ENCODE measurements around the gene EFCAB8. TPM values are rescaled to one million over a fixed set of nuclear protein-coding genes. Genes with fewer than 3 reads are reported as not detected.

The EFCAB8 gene
- total and polyA plus RNA-seq, 4 donors: 0.25 TPM; not detected in 3

- no peak for DNase-seq (ENCODE audit: low spot score)
- H3K27ac ChIP-seq (ENCODE audit: low read depth in 1 of 2, low read length in 2 of 2): no peak overlapping the region
- no peaks in the 10 kb centered on the region for H3K4me1 ChIP-seq (ENCODE audit: control insufficient read depth in 4 of 4, insufficient read depth in 4 of 4, low read length in 3 of 4)
- H3K9me3 ChIP-seq (ENCODE audit: control insufficient read depth in 4 of 4, low read length in 3 of 4): peaks cover 0 to 7% (median 4%) of the 10 kb centered on the region in 4 donors
- WGBS: 78% methylated on average over 12 of the region's 12 CpGs
- H3K27me3 ChIP-seq (ENCODE audit: control insufficient read depth in 4 of 4, insufficient read depth in 4 of 4, low read length in 3 of 4): no peaks in the 10 kb centered on the region
- TF ChIP-seq RAD21 (IDR thresholded peaks at IDR 0.05): no peak
- no peak for TF ChIP-seq CTCF (IDR thresholded peaks at IDR 0.05; ENCODE audit: low read depth, low read length, missing input control)
- TF ChIP-seq JUND (IDR thresholded peaks at IDR 0.05): no peak
- no peak for TF ChIP-seq FOXA2 (IDR thresholded peaks at IDR 0.05)
- TF ChIP-seq, protein P1, sequence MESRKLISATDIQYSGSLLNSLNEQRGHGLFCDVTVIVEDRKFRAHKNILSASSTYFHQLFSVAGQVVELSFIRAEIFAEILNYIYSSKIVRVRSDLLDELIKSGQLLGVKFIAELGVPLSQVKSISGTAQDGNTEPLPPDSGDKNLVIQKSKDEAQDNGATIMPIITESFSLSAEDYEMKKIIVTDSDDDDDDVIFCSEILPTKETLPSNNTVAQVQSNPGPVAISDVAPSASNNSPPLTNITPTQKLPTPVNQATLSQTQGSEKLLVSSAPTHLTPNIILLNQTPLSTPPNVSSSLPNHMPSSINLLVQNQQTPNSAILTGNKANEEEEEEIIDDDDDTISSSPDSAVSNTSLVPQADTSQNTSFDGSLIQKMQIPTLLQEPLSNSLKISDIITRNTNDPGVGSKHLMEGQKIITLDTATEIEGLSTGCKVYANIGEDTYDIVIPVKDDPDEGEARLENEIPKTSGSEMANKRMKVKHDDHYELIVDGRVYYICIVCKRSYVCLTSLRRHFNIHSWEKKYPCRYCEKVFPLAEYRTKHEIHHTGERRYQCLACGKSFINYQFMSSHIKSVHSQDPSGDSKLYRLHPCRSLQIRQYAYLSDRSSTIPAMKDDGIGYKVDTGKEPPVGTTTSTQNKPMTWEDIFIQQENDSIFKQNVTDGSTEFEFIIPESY (IDR thresholded peaks at IDR 0.05): no peak
- TF ChIP-seq, protein P2, sequence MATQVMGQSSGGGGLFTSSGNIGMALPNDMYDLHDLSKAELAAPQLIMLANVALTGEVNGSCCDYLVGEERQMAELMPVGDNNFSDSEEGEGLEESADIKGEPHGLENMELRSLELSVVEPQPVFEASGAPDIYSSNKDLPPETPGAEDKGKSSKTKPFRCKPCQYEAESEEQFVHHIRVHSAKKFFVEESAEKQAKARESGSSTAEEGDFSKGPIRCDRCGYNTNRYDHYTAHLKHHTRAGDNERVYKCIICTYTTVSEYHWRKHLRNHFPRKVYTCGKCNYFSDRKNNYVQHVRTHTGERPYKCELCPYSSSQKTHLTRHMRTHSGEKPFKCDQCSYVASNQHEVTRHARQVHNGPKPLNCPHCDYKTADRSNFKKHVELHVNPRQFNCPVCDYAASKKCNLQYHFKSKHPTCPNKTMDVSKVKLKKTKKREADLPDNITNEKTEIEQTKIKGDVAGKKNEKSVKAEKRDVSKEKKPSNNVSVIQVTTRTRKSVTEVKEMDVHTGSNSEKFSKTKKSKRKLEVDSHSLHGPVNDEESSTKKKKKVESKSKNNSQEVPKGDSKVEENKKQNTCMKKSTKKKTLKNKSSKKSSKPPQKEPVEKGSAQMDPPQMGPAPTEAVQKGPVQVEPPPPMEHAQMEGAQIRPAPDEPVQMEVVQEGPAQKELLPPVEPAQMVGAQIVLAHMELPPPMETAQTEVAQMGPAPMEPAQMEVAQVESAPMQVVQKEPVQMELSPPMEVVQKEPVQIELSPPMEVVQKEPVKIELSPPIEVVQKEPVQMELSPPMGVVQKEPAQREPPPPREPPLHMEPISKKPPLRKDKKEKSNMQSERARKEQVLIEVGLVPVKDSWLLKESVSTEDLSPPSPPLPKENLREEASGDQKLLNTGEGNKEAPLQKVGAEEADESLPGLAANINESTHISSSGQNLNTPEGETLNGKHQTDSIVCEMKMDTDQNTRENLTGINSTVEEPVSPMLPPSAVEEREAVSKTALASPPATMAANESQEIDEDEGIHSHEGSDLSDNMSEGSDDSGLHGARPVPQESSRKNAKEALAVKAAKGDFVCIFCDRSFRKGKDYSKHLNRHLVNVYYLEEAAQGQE (IDR thresholded peaks at IDR 0.05): no peak
- no peak for TF ChIP-seq GABPA (IDR thresholded peaks at IDR 0.05 in 1 of 2, conservative IDR thresholded peaks at IDR 0.05 in 1 of 2)
- TF ChIP-seq EGR1 (IDR thresholded peaks at IDR 0.05; ENCODE audit: low read depth in 2 of 2): no peak
- TF ChIP-seq FOXA1 (IDR thresholded peaks at IDR 0.05): no peak
- no peak for TF ChIP-seq SP1 (IDR thresholded peaks at IDR 0.05)
- TF ChIP-seq HNF4A (conservative IDR thresholded peaks at IDR 0.05): no peak
- TF ChIP-seq YY1 (IDR thresholded peaks at IDR 0.05): no peak
- TF ChIP-seq HNF4G (IDR thresholded peaks at IDR 0.05): no peak
- TF ChIP-seq ATF3 (IDR thresholded peaks at IDR 0.05): no peak
- TF ChIP-seq MAX (IDR thresholded peaks at IDR 0.05): no peak
- no peak for TF ChIP-seq TAF1 (conservative IDR thresholded peaks at IDR 0.05)
- H3K4me3 ChIP-seq (ENCODE audit: low read depth in 1 of 3, low read length in 3 of 3): no peak overlapping the region
- H3K9ac ChIP-seq (ENCODE audit: low read depth in 1 of 2, low read length in 2 of 2): no peak overlapping the region
- no peaks in the 10 kb centered on the region for H3K36me3 ChIP-seq (ENCODE audit: control insufficient read depth in 4 of 4, insufficient read depth in 3 of 4, low read depth in 1 of 4, low read length in 3 of 4)
Measured at GRCh38 chr20:32918296-32918695, 59.6 kb downstream of the EFCAB8 start.

- no peak for DNase-seq (ENCODE audit: low spot score)
- peaks cover 0 to 7% (median 4%) of the 10 kb centered on the region in 4 donors for H3K9me3 ChIP-seq (ENCODE audit: control insufficient read depth in 4 of 4, low read length in 3 of 4)
- H3K4me3 ChIP-seq (ENCODE audit: low read depth in 1 of 3, low read length in 3 of 3): no peak overlapping the region
- no peak overlapping the region for H3K9ac ChIP-seq (ENCODE audit: low read depth in 1 of 2, low read length in 2 of 2)
- WGBS: 82% methylated on average over 1 of the region's 1 CpG
- H3K27me3 ChIP-seq (ENCODE audit: control insufficient read depth in 4 of 4, insufficient read depth in 4 of 4, low read length in 3 of 4): no peaks in the 10 kb centered on the region
- no peaks in the 10 kb centered on the region for H3K36me3 ChIP-seq (ENCODE audit: control insufficient read depth in 4 of 4, insufficient read depth in 3 of 4, low read depth in 1 of 4, low read length in 3 of 4)
- no peak overlapping the region for H3K27ac ChIP-seq (ENCODE audit: low read depth in 1 of 2, low read length in 2 of 2)
- H3K4me1 ChIP-seq (ENCODE audit: control insufficient read depth in 4 of 4, insufficient read depth in 4 of 4, low read length in 3 of 4): no peaks in the 10 kb centered on the region
- TF ChIP-seq HNF4A (conservative IDR thresholded peaks at IDR 0.05) (no peak), FOXA2 (IDR thresholded peaks at IDR 0.05) (no peak), NR2F2 (IDR thresholded peaks at IDR 0.05) (no peak), RXRA (IDR thresholded peaks at IDR 0.05) (no peak), MAX (IDR thresholded peaks at IDR 0.05) (no peak), ATF3 (IDR thresholded peaks at IDR 0.05) (no peak), EGR1 (IDR thresholded peaks at IDR 0.05; ENCODE audit: low read depth in 2 of 2) (no peak), HNF4G (IDR thresholded peaks at IDR 0.05) (no peak), YY1 (IDR thresholded peaks at IDR 0.05) (no peak), FOXA1 (IDR thresholded peaks at IDR 0.05) (no peak), RAD21 (IDR thresholded peaks at IDR 0.05) (no peak), GABPA (IDR thresholded peaks at IDR 0.05 in 1 of 2, conservative IDR thresholded peaks at IDR 0.05 in 1 of 2) (no peak), TAF1 (conservative IDR thresholded peaks at IDR 0.05) (no peak)
- TF ChIP-seq, protein P2 (IDR thresholded peaks at IDR 0.05): no peak
Measured at GRCh38 chr20:32918751-32919150, 60.0 kb downstream of the EFCAB8 start.

All from liver (tissue), 9 donors.